Stomach smooth muscle (tissue), 2 donors: ENCODE data around the gene CALML5.

Experiments used
- H3K27ac ChIP-seq: one replicate; pipeline ENCODE4 v1.7.0; 2013; ENCODE audit warnings: mild to moderate bottlenecking, low read length, inconsistent platforms
- H3K27me3 ChIP-seq, 2 donors: one replicate each; pipeline ENCODE4 v1.7.0; 2013; ENCODE audit warnings: low read length in 2 of 2; ENCODE audit not compliant: insufficient read depth in 2 of 2, control insufficient read depth in 1 of 2
- H3K36me3 ChIP-seq, 2 donors: one replicate each; pipeline ENCODE4 v1.7.0; 2013; ENCODE audit warnings: low read length in 2 of 2; ENCODE audit not compliant: control insufficient read depth in 2 of 2, insufficient read depth in 2 of 2
- H3K4me1 ChIP-seq: one replicate; pipeline ENCODE4 v1.7.0; 2013; ENCODE audit warnings: low read length; ENCODE audit not compliant: control insufficient read depth, insufficient read depth
- H3K4me3 ChIP-seq, 2 donors: one replicate each; pipeline ENCODE4 v1.7.0; 2013; ENCODE audit warnings: low read length in 2 of 2
- H3K9ac ChIP-seq, 2 donors: one replicate each; pipeline ENCODE4 v1.7.0; 2013; ENCODE audit warnings: low read length in 2 of 2, mild to moderate bottlenecking in 1 of 2
- H3K9me3 ChIP-seq, 2 donors: one replicate each; pipeline ENCODE4 v1.7.0; 2013; ENCODE audit warnings: low read length in 2 of 2; ENCODE audit not compliant: control insufficient read depth in 2 of 2
- donor health status: healthy.
- donor health status: Pancreatic carcinoma.

Gene CALML5

DNA sequence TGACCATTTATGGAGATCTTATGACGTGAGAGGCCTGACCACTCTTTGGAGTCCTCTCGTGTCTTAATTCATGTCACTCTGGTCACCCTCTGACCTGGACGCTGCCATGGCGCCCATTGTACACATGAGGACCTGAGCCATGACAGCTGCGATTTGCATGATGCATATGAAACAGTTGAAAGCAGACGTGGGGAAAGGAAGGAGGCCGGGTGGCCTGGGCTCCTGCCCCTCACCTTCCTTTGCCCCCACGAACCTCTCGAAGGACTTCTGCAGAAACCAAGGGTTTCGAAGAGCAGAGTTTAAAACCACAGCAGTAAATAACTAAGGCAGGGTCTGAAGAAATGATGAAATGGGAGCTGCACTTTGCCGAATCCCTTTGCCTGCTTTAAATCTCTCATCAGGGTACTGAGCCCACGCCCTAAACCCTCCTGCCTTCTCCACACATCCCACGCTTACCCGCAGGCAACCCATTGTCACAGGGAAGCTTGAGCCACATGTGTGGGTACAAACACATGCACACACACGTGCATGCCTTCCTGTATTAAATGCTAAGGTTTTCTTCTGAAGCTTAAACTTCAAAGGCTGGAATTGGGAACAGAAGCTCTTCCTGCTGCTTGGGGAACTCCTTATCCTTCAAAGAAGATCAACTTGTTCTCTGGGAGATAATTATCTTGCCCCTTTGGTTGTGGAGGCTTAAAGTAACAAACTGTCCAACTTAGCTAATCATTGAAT, 13.7 kb upstream of the CALML5 start:
- Histone ChIP-seq H3K27ac (no peak overlapping the region), H3K4me1 (peaks cover 4% of the 10 kb centered on the region), H3K36me3 (no peaks in the 10 kb centered on the region), H3K9me3 (no peaks in the 10 kb centered on the region), H3K27me3 (no peaks in the 10 kb centered on the region), H3K4me3 (no peak overlapping the region), H3K9ac (no peak overlapping the region)

DNA sequence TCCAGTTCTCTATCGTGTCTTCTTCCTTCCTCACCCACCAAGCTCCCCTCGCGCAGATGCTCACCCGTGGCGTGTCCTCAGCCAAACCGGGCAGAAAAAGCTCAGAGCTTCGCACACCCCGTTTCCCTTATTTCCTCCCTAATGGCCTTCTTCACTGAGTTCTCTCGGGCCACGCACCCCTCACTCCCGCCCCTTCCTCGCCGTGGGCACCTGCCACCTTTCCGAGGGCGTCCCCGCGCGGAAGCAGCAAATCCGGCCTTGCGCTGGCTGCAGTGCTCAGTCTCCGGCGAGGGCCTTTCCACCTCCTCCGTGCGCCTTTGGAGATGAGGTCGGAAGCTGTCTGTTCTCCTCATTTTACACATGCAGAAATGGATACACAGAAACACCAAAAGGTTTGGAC, 13.0 kb upstream of the CALML5 start:
- H3K4me3 ChIP-seq: no peak overlapping the region
- H3K36me3 ChIP-seq: no peaks in the 10 kb centered on the region
- H3K4me1 ChIP-seq: peaks cover 4% of the 10 kb centered on the region
- no peak overlapping the region for H3K27ac ChIP-seq
- no peaks in the 10 kb centered on the region for H3K9me3 ChIP-seq
- H3K9ac ChIP-seq: no peak overlapping the region
- no peaks in the 10 kb centered on the region for H3K27me3 ChIP-seq

DNA sequence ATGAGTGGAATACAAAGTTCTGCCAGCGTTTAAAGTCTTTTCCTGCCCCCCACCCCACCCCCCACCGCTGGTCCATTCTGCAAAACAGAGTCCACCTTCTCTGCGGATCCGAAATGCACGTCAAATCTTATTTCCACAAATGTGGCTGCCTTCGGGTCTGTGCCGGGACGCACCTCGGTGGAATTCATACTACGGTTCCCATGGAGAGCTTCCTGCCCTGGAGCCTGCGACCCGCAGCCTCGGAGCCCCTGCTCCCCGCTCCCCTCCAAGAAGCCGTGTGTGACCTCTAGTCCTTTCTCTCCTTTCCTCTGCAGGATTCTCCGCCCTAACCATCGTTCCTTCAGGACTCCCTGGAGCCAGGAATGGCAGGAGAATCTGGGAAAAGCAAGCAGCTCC, 12.5 kb upstream of the CALML5 start:
- Histone ChIP-seq H3K4me3 (no peak overlapping the region), H3K36me3 (no peaks in the 10 kb centered on the region), H3K4me1 (no peaks in the 10 kb centered on the region), H3K9ac (no peak overlapping the region), H3K27me3 (no peaks in the 10 kb centered on the region), H3K9me3 (no peaks in the 10 kb centered on the region), H3K27ac (no peak overlapping the region)

DNA sequence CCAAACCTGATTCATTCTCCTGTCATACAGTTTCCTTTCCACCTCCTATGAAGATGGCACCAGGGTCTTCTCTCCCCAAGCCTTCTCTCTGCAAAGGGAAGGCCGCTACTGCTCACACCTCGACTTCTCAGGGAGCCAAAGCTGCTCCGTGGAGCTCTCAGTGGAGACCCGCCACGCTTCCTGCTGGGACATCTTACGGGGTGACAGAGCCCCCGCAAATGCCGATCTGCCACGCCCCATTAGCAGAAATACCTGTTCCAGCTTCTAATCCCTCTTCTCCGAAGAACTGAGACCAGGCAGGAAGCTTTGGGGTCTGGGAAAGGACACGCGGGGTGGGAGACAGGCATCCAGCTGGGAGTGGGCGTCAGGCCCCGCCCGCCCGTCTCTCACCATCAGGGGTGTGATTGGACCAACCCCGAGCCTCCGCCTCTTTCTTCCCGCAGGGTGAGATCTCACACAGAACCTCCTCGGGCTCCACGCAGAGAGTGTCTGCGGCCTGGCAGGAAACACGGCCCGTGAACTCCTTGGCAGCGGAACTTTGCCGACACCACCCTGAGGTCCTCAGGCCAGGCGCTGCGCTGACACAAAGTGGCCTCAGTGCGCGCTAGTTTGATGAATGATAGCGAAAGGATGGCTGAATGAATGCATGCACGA, 12.0 kb upstream of the CALML5 start:
- H3K27ac ChIP-seq: no peak overlapping the region
- H3K4me1 ChIP-seq: no peaks in the 10 kb centered on the region
- H3K36me3 ChIP-seq: no peaks in the 10 kb centered on the region
- no peaks in the 10 kb centered on the region for H3K27me3 ChIP-seq
- H3K4me3 ChIP-seq: no peak overlapping the region
- H3K9ac ChIP-seq: no peak overlapping the region
- no peaks in the 10 kb centered on the region for H3K9me3 ChIP-seq

DNA sequence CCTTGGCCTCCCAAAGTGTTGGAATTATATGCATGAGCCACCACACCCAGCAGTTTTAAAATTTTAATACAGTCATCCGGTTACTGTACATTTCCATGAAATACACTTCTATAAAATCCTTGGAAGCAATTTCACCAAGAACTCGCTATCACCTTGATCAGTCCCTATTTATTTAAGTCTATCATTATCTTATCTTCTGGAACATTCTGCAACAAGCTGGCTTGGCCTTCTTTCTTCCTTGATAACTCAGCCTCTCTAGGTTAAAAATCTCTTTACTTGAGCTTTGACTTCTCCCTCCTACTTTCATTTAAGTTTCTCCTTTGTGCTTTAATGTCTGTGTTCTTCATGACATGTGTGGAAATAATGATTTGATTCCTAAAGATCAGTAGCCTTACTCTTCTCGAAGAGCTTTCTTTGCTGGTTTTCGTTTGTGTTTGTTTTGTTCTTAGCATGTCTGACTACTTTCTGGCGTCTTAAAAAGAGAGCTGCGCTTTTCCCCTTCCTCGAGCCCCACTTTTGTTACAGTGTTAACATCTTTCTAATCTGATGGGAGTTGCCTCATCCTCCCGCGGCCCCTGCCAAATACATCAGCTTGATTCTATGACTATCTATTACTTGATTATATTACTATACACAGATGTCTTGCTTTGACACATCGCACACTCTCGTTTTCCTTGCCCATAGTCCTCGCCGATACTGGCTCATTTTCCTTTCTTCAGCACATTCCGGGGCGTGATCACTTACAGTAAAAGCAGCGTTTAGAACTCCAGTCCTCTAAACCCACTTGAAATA, 11.1 kb upstream of the CALML5 start:
- Histone ChIP-seq H3K9me3 (no peaks in the 10 kb centered on the region), H3K9ac (no peak overlapping the region), H3K36me3 (no peaks in the 10 kb centered on the region), H3K27ac (no peak overlapping the region), H3K4me1 (no peaks in the 10 kb centered on the region), H3K27me3 (no peaks in the 10 kb centered on the region), H3K4me3 (no peak overlapping the region)

DNA sequence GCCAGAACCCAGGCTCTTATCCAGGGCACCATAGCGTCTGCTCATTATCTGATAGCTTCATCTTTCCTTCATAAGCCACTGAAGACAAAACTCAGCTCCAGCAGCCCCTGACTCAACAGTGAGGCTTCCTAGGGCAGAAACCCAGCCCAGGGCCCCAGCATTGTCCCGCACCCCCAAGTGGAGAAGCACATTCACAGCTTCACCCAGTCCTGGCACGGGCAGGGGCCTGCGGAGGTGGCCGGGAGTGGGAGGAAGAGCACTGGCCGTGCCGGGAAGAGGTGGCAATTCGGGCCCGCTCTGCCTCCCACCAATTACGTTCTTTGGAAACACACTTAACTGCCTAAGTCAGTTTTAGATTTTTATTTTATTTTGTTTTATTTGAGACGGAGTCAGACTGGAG, 10.3 kb upstream of the CALML5 start:
- H3K9ac ChIP-seq: no peak overlapping the region
- H3K36me3 ChIP-seq: no peaks in the 10 kb centered on the region
- H3K27ac ChIP-seq: no peak overlapping the region
- H3K4me3 ChIP-seq: no peak overlapping the region
- no peaks in the 10 kb centered on the region for H3K4me1 ChIP-seq
- H3K9me3 ChIP-seq: no peaks in the 10 kb centered on the region
- H3K27me3 ChIP-seq: no peaks in the 10 kb centered on the region

DNA sequence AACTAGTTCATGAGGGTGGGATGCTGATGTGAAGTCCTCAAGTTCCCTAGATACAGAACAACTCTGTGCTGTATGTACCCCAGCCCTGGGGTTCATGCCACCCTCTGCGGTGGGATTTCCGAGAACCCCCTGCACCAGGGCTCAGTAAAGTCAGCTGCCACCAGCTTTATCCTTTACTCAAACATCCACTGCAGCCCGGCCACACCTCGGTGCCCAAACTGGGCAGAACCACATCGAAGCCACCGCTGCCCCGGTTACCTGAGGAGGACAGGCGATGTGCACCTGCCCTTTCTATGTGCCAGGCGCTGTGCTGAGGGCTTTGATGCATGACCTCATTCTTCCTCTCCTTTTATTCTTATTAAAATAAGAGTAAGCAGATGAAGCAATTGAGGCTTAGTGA, 9.9 kb upstream of the CALML5 start:
- H3K27me3 ChIP-seq: no peaks in the 10 kb centered on the region
- no peaks in the 10 kb centered on the region for H3K36me3 ChIP-seq
- H3K27ac ChIP-seq: no peak overlapping the region
- H3K9me3 ChIP-seq: no peaks in the 10 kb centered on the region
- no peaks in the 10 kb centered on the region for H3K4me1 ChIP-seq
- H3K4me3 ChIP-seq: no peak overlapping the region
- H3K9ac ChIP-seq: no peak overlapping the region

DNA sequence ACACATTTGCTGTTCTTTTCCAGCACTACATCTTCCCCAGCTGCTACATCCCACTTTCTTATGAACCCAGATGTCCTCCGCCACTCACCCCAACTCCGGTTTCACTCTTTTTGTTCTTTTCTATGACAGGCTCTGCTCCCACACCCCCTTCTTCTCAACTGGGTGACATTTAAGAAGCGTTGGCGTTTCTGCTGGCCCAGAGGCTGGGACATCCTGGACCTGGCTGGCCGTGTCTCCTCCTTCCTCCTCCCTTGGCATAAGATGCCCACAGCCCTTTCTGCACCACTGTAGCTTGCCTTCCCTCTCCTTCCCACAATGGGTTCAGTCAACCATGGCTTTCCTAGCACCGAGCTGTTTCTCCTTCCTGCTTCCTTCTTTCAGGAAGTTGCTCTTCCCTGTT, 9.4 kb upstream of the CALML5 start:
- Histone ChIP-seq H3K4me3 (no peak overlapping the region), H3K9ac (no peak overlapping the region), H3K4me1 (no peaks in the 10 kb centered on the region), H3K27me3 (no peaks in the 10 kb centered on the region), H3K9me3 (no peaks in the 10 kb centered on the region), H3K36me3 (no peaks in the 10 kb centered on the region), H3K27ac (no peak overlapping the region)

DNA sequence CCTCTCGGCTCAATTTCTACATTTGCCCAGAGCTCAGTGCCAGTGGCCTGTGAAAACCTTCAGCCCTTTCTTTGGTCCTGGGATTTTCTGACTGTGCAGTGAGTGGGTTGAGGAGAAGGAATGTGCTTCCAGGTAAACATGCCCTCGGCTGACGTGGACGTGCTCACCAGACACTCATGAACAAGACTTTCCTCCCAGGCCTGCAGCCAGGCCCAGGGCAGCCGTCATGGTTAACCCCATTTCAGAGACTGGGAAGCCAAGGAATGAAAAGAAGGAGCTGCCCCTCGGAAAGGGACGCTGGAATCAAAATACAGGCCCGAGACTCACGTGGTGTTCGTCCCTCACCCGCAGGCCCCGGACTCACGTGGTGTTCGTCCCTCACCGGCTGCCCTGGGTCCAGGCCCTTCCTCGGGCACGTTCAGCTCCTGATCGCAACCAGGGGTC, 8.8 kb upstream of the CALML5 start:
- Histone ChIP-seq H3K36me3 (no peaks in the 10 kb centered on the region), H3K27ac (no peak overlapping the region), H3K4me1 (no peaks in the 10 kb centered on the region), H3K4me3 (no peak overlapping the region), H3K27me3 (no peaks in the 10 kb centered on the region), H3K9me3 (no peaks in the 10 kb centered on the region), H3K9ac (no peak overlapping the region)

DNA sequence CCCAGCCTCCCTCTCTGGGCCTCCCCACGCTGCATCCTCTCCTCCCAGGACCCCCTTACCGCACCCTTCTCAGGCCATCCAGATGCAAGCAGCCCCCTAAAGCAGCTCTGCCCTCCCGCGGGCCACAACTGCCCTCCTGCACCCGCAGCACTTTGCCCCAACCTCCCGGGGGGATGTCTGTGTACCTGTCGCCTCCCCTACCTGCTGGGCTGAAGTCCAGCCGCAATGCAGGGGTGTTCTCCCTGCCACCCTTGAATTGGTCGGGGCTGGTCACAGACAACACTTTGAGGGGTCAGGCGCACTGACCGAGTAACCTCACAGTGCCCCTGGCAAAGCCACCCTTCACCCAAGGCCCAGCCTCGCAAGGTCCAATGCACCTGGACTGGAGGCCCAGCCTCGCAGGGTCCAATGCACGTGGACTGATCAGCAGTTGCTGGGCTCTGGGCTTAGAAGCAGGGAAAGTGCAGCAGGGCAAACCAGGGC, 8.3 kb upstream of the CALML5 start:
- H3K4me1 ChIP-seq: no peaks in the 10 kb centered on the region
- no peaks in the 10 kb centered on the region for H3K9me3 ChIP-seq
- no peak overlapping the region for H3K27ac ChIP-seq

More for the DNA sequence above, 8.3 kb upstream of the CALML5 start:
- Histone ChIP-seq H3K4me3 (no peak overlapping the region), H3K27me3 (no peaks in the 10 kb centered on the region), H3K9ac (no peak overlapping the region), H3K36me3 (no peaks in the 10 kb centered on the region)
